Measurements from ENCODE around the gene MON1A. TPM values are rescaled to one million over a fixed set of nuclear protein-coding genes. Genes with fewer than 3 reads are reported as not detected.
"Not testable (repeated sequence)": the region's sequence is repeated elsewhere in the genome, so short reads cannot be mapped to it uniquely, and the experiment has no call there.

Gene MON1A
- total RNA-seq, 1 donor from 2014 or later, result 11.5 TPM

DNA sequence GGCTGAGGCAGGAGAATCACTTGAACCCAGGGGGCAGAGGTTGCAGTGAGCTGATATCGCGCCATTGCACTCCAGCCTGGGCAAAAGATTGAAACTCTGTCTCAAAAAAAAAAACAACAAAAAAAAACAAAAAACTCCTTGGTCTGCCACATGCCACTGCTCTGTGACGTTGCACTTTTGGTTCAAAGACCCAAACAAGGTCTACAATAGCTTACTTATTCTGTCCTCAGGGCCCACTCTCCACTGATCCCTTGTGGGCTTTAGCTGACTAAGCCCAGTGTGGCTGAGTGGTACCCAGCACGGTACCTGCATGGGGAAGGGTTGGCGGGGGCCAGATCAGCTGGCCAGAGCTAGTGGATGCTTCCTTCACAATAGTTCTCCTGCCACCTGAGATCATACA is 1.8 kb downstream of the MON1A start:
- H3K27me3 Mint-ChIP-seq (ENCODE audit: low read depth), result no peaks in the 10 kb centered on the region
- H3K4me3 Mint-ChIP-seq, result peak overlapping the region; percentile 76
- H3K27ac Mint-ChIP-seq (ENCODE audit: unreplicated experiment), result peak overlapping the region; percentile 20
- no peak for DNase-seq (ENCODE audit: low read depth, low spot score)
- H3K9me3 Mint-ChIP-seq, result no peaks in the 10 kb centered on the region
- TF ChIP-seq, protein P1, sequence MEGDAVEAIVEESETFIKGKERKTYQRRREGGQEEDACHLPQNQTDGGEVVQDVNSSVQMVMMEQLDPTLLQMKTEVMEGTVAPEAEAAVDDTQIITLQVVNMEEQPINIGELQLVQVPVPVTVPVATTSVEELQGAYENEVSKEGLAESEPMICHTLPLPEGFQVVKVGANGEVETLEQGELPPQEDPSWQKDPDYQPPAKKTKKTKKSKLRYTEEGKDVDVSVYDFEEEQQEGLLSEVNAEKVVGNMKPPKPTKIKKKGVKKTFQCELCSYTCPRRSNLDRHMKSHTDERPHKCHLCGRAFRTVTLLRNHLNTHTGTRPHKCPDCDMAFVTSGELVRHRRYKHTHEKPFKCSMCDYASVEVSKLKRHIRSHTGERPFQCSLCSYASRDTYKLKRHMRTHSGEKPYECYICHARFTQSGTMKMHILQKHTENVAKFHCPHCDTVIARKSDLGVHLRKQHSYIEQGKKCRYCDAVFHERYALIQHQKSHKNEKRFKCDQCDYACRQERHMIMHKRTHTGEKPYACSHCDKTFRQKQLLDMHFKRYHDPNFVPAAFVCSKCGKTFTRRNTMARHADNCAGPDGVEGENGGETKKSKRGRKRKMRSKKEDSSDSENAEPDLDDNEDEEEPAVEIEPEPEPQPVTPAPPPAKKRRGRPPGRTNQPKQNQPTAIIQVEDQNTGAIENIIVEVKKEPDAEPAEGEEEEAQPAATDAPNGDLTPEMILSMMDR (conservative IDR thresholded peaks at IDR 0.05), result no peak
- no peaks in the 10 kb centered on the region for H3K36me3 Mint-ChIP-seq (ENCODE audit: low read depth)
- H3K4me1 Mint-ChIP-seq, result peaks cover 15% of the 10 kb centered on the region

DNA sequence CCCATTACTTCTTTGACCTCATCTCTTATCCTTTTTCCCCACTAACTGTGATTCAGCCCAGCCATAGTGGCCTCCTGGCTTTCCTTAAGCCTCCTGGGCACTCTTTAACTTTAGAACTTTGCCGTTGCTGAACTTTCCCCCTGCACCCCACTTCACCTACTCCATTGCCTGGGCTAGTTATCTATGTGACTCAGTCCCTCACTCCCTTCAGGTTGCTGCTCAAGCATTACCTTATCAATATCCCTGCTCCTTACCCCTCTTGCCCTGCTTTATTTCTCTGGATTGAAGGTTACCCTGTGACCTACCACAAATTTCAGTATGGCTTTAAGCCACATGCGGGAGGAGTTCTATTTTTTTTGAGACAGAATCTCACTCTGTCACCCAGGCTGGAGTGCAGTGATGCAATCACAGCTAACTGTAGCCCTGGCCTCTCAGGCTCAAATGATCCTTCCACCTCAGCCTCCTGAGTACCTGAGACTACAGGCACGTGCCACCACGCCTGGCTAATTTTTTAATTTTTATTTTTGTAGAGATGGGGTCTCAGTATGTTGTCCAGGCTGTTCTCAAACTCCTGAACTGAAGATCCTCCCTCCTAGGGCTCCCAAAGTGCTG is 3.4 kb downstream of the MON1A start:
- Mint-ChIP-seq H3K4me3 (peak overlapping the region; percentile 24), H3K36me3 (ENCODE audit: low read depth) (no peaks in the 10 kb centered on the region), H3K27me3 (ENCODE audit: low read depth) (no peaks in the 10 kb centered on the region), H3K9me3 (no peaks in the 10 kb centered on the region), H3K27ac (ENCODE audit: unreplicated experiment) (no peak overlapping the region), H3K4me1 (peaks cover 15% of the 10 kb centered on the region)
- TF ChIP-seq, protein P1 (conservative IDR thresholded peaks at IDR 0.05), result no peak
- no peak for DNase-seq (ENCODE audit: low read depth, low spot score)

DNA sequence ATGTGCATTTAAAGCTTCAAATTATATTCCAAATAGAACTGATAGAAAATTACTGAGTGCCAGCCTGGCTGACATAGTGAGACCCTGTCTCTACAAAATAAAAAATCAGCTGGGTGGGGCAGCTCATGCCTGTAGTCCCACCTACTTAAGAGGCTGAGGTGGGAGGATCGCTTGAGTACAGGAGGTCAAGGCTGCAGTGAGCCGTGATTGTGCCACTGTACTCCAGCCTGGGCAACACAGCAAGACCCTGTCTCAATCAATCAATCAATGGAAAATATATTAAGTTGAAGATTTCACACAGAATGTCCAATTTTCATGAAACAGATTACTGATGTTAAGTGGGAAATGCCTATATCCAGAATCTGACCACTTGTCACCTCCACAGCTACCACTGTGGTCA is 4.1 kb downstream of the MON1A start:
- TF ChIP-seq, protein P1 (conservative IDR thresholded peaks at IDR 0.05), result no peak
- peaks cover 10% of the 10 kb centered on the region for H3K4me1 Mint-ChIP-seq
- H3K36me3 Mint-ChIP-seq (ENCODE audit: low read depth), result no peaks in the 10 kb centered on the region
- no peak overlapping the region for H3K27ac Mint-ChIP-seq (ENCODE audit: unreplicated experiment)
- no peaks in the 10 kb centered on the region for H3K9me3 Mint-ChIP-seq
- no peak for DNase-seq (ENCODE audit: low read depth, low spot score)
- no peaks in the 10 kb centered on the region for H3K27me3 Mint-ChIP-seq (ENCODE audit: low read depth)
- no peak overlapping the region for H3K4me3 Mint-ChIP-seq

DNA sequence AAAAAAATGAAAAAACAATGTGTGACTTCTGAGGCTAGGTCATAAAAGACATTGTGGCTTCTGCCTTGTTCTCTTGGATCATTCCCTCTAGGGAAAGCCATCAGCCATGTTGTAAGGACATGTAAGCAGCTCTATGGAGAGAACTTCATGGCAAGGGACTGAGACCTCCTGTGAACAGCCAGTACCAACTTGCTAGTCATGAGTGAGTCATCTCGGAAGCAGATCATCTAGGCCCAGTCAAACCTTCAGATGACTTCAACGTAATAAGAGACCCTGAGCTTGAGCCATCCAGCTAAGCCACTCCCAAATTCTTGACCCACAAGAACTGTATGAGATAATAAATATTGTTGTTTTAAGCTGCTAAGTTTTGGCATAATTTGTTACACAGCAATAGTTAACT is 4.9 kb downstream of the MON1A start:
- Mint-ChIP-seq H3K9me3 (no peaks in the 10 kb centered on the region), H3K4me1 (peaks cover 5% of the 10 kb centered on the region), H3K27me3 (ENCODE audit: low read depth) (no peaks in the 10 kb centered on the region), H3K27ac (ENCODE audit: unreplicated experiment) (no peak overlapping the region), H3K4me3 (no peak overlapping the region), H3K36me3 (ENCODE audit: low read depth) (no peaks in the 10 kb centered on the region)
- TF ChIP-seq, protein P1 (conservative IDR thresholded peaks at IDR 0.05), result no peak
- DNase-seq (ENCODE audit: low read depth, low spot score), result no peak

DNA sequence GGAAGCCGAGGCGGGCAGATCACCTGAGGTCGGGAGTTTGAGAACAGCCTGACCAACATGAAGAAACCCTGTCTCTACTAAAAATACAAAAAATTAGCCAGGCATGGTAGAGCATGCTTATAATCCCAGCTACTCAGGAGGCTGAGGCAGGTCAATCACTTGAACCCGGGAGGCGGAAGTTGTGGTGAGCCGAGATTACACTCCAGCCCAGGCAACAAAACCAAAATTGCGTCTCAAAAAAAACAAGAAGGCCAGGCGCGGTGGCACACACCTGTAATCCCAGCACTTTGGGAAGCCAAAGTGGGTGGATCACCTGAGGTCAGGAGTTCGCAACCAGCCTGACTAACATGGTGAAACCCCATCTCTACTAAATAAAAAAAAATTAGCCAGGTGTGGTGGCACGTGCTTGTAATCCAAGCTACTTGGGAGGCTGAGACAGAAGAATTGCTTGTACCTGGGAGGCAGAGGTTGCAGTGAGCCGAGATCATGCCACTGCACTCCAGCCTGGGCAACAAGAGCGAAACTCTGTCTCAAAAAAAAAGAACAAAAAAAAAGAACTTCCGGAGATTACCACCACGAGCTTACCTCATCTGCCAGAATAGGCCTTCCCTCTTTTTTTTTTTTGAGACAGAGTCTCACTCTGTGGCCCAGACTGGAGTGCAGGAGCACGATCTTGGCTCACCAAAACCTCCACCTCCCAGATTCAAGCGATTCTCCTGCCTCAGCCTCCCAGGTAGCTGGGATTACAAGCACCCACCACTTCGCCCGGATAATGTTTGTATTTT is 11.6 kb downstream of the MON1A start:
- H3K4me1 Mint-ChIP-seq; H3K4me3 Mint-ChIP-seq; H3K27me3 Mint-ChIP-seq (ENCODE audit: low read depth); H3K9me3 Mint-ChIP-seq; DNase-seq (ENCODE audit: low read depth, low spot score); H3K36me3 Mint-ChIP-seq (ENCODE audit: low read depth): not testable (repeated sequence)
- peak overlapping the region; percentile 19 for H3K27ac Mint-ChIP-seq (ENCODE audit: unreplicated experiment)

DNA sequence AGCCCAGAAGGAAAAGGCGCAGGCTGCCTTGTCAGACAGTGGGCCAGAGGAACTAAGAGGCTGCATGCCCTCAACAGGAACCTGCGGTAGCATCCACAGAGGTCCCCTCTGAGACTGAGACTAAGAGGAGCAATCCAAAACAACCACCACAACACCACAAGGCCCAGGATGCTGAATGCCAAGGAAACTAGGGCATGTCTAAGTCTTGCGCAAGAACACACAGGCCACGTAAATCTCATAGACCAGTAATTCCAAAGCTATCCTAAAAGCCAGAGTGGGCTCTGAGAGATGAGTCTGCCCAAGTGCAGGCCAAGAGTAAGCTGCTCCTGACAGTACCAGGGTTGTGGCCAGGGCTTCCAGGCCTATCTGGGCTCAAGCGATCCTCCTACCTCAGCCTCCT is 12.9 kb downstream of the MON1A start:
- H3K4me3 Mint-ChIP-seq, result no peak overlapping the region
- DNase-seq (ENCODE audit: low read depth, low spot score), result no peak
- TF ChIP-seq, protein P1 (conservative IDR thresholded peaks at IDR 0.05), result no peak
- H3K36me3 Mint-ChIP-seq (ENCODE audit: low read depth), result no peaks in the 10 kb centered on the region
- H3K27me3 Mint-ChIP-seq (ENCODE audit: low read depth), result no peaks in the 10 kb centered on the region
- H3K4me1 Mint-ChIP-seq, result no peaks in the 10 kb centered on the region
- H3K27ac Mint-ChIP-seq (ENCODE audit: unreplicated experiment), result no peak overlapping the region
- no peaks in the 10 kb centered on the region for H3K9me3 Mint-ChIP-seq
